GM18873 (cell line): ENCODE results near the gene APOOL.
"Not testable (repeated sequence)": the region's sequence is repeated elsewhere in the genome, so short reads cannot be mapped to it uniquely, and the experiment has no call there.

Source experiments
- ATAC-seq: cut with Tn5 transposase; IDR thresholded peaks from one replicate; pipeline ENCODE4 v1.9.1; 2021; ENCODE audit warnings: mild to moderate bottlenecking, moderate library complexity, moderate number of reproducible peaks; ENCODE audit not compliant: unreplicated experiment, low FRiP score

APOOL gene

DNA sequence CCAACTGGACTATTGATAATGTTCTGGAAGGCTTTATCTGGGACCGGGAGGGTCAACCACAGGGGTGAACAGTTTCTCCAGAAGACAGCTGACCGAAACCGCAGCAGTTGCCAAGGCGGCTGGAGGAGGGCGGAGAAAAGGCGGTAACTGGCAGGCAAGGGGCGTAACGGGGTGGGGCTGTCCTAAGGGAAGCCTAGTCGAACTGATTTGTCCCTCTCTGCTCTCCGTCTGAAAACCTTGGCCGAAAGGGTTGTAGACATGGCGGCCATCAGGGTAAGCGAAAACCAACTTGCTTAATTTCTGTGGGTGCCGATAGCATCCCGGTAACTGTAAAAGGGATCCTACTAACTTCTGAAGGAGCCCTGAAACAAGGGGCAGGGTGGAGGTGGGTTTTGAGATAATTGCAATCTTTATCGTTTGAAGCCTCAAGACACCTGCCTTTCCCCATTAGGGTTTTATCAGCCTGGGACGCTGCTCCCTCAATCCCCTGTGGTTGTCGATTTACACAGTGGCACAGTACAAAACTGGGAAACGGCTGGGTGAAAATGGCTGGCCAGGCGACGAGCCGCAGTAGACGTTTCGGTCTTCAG is at the start of gene APOOL:
Gene APOOL, plus strand, starts transcription at position 223 of the 590 bp plus-strand sequence. Its CDS starts 36 bp downstream, at position 259.
- peak; percentile 91 for ATAC-seq

- no peak for ATAC-seq
Observed at GRCh38 chrX:84956304-84956703, 47.4 kb upstream of the APOOL start.

GRCh38 chrX:84974803-84975202 is 28.9 kb upstream of the APOOL start:
- ATAC-seq, result no peak

- not testable (repeated sequence) for ATAC-seq
Observed at GRCh38 chrX:84991739-84992138, 11.9 kb upstream of the APOOL start.

GRCh38 chrX:84993150-84993549 is 10.5 kb upstream of the APOOL start:
- no peak for ATAC-seq

- no peak for ATAC-seq
Observed at GRCh38 chrX:85001344-85001743, 2.3 kb upstream of the APOOL start.

GRCh38 chrX:85004255-85004654 is 578 bp downstream of the APOOL start:
- no peak for ATAC-seq

- no peak for ATAC-seq
Observed at GRCh38 chrX:85012098-85012497, 8.4 kb downstream of the APOOL start.

- not testable (repeated sequence) for ATAC-seq
Observed at GRCh38 chrX:85015351-85015750, 11.7 kb downstream of the APOOL start.

GRCh38 chrX:85017721-85018120 is 14.0 kb downstream of the APOOL start:
- ATAC-seq, result no peak

- ATAC-seq, result no peak
Observed at GRCh38 chrX:85018471-85018870, 14.8 kb downstream of the APOOL start.

- ATAC-seq, result no peak
Observed at GRCh38 chrX:85020216-85020615, 16.5 kb downstream of the APOOL start.

DNA sequence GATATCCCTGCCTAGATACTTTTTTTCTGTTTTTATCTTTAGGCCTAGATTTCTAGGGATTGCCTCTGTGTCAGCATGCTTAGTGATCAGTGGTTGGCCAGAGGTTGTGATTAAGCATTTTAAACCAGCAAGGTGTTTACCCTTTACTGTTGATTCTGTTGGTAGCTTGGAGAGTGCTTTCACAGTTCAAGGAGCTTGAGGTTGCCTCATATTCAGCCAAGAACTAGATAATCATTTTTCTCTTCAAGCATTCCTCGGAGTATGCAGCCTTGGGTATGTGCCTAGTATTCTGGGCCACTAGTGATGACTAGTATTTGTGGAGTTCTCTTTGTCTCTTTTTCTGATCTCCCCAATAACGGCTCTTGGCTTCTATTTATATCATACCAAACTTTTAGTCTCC is 20.4 kb downstream of the APOOL start:
- no peak for ATAC-seq

DNA sequence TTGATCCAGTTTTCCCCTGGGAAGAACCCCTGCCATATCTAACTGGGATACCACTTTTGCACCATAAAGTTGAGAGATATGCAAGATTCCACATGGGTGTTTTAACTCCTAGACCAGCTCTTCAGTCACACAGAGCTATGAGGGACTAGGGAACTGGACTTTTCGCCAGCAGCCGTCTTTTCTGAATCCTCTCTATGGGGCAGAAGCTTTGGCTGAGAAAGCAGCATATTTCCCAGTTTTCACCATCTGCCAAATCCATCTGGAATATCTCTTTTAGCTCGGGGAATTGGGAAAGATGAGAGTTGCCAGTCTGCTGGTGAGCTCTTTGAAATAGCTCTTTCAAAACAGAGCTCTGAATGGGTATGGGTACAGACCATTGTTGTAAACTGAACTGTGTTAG is 20.9 kb downstream of the APOOL start:
- no peak for ATAC-seq

DNA sequence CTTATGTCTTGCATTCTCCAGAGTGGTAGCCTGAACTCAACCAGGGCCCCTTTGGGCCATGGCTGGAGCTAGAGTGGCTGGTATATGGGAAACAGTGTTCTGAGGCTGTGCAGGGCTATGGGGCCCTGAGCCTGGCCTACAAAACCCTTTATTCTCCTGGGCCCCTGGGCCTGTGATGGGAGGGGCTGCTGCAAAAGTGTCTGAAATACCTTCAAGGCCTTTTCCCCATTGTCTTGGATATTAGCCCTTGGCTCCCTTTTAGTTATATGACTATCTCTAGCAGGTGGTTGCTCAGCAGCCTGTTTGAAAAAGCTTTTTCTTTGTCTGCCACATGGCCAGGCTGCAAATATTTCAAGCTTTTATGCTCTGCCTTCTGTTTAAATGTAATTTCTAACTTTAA is 22.5 kb downstream of the APOOL start:
- no peak for ATAC-seq

DNA sequence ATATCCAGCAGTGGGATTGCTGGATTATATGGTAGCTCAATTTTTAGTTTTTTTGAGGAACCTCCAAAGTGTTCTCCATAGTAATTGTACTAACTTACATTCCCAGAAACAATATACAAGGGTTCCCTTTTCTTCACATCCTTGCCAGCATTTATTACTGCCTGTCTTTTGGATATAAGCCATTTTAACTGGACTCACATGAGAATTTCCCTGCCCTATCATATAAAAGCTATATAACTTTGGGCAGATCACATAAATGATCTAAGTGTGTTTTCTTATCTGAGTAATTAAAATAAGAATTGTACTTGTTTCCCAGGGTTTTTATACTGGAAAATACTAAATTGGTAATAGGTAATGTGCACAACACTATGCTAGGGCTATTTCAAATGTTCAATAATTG is 25.4 kb downstream of the APOOL start:
- ATAC-seq, result no peak

- ATAC-seq, result no peak
Observed at GRCh38 chrX:85031505-85031904, 27.8 kb downstream of the APOOL start.

GRCh38 chrX:85037114-85037513 is 33.4 kb downstream of the APOOL start:
- no peak for ATAC-seq

- no peak for ATAC-seq
Observed at GRCh38 chrX:85051627-85052026, 48.0 kb downstream of the APOOL start.

DNA sequence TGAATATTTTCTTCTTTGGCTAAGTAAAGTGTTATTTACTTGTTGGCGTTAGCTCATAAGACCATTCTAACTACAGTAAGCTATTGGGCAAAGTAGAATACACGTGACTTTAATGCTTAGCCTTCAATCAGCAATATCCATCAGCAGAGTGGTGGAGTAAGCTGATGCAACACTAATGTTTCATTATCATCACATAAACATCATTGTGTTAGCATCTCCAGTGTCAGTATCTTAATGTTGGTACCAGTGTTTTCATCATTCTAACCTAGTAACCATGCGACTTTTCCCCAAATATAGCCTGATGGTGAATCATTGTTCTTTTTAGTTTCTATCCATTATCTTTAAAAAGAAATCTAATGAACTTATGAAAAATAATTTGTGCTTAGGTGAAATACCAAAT is 48.5 kb downstream of the APOOL start:
- ATAC-seq, result no peak

- no peak for ATAC-seq
Observed at GRCh38 chrX:85052636-85053343, 49.1 kb downstream of the APOOL start.

DNA sequence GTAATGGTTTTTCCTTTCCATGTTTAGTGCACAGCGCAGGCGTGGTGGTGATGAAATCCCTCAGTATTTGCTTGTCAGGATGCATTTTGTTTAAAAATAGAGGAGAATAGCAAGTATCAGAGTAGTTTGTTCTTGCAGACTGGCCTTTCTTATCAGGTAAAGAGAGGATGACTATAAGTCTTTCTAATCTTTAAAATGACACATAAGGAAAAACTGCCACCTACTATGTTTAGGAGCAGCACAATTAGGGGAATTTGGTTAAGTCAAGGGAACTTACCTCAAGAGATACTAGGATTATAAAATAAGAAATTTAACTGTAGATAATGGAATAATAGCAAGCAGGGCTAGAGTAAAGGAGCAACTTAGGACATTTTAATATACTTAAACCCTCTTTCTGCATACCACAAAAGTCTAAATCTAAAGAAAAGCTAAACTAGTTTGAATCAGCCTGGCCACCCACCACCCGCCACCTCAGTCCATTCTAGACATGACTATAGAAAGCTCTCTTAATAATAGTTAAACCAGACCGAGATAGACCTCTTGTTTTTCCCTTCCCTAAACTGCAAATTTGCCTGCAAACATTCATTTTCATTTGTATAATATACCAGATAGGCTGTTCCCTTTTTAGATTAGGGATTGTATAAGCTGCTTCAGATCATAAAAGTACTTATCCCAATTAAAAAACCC is 62.0 kb downstream of the APOOL start:
- no peak for ATAC-seq
